GM18508 (cell line): Measurements from ENCODE around the gene NCAPD3.
"Not testable (repeated sequence)": the region's sequence is repeated elsewhere in the genome, so short reads cannot be mapped to it uniquely, and the experiment has no call there.

Source experiments
- ATAC-seq: cut with Tn5 transposase; IDR thresholded peaks from one replicate; pipeline ENCODE4 v1.9.1; 2021; ENCODE audit warnings: moderate number of reproducible peaks; ENCODE audit not compliant: insufficient read depth, unreplicated experiment

Gene NCAPD3

GRCh38 chr11:134139303-134139872 is 84.4 kb downstream of the NCAPD3 start:
- ATAC-seq: no peak

GRCh38 chr11:134138376-134138775 is 85.4 kb downstream of the NCAPD3 start:
- no peak for ATAC-seq

GRCh38 chr11:134134167-134134566 is 89.6 kb downstream of the NCAPD3 start:
- ATAC-seq: no peak

GRCh38 chr11:134132808-134133207 is 91.0 kb downstream of the NCAPD3 start:
- no peak for ATAC-seq

GRCh38 chr11:134131628-134132244 is 92.0 kb downstream of the NCAPD3 start:
- no peak for ATAC-seq

GRCh38 chr11:134126217-134126822 is 97.4 kb downstream of the NCAPD3 start:
- ATAC-seq: no peak

- no peak for ATAC-seq
Measured at GRCh38 chr11:134125507-134125906, 98.3 kb downstream of the NCAPD3 start.

- ATAC-seq: no peak
Measured at GRCh38 chr11:134124660-134125451, 98.9 kb downstream of the NCAPD3 start.

- ATAC-seq: no peak
Measured at GRCh38 chr11:134120921-134121526, 102.7 kb downstream of the NCAPD3 start.

- no peak for ATAC-seq
Measured at GRCh38 chr11:134120143-134120850, 103.5 kb downstream of the NCAPD3 start.

- ATAC-seq: no peak
Measured at GRCh38 chr11:134119094-134119493, 104.7 kb downstream of the NCAPD3 start.

- no peak for ATAC-seq
Measured at GRCh38 chr11:134118006-134118405, 105.8 kb downstream of the NCAPD3 start.

- ATAC-seq: no peak
Measured at GRCh38 chr11:134116210-134116609, 107.6 kb downstream of the NCAPD3 start.

GRCh38 chr11:134113787-134114186 is 110.0 kb downstream of the NCAPD3 start:
- not testable (repeated sequence) for ATAC-seq

- no peak for ATAC-seq
Measured at GRCh38 chr11:134110252-134110815, 113.4 kb downstream of the NCAPD3 start.
